HEK293T (cell line): ENCODE measurements around the gene HLF.
A peak's percentile ranks its signal among the peaks of the same experiment; 100 is the strongest.

Experiments used
- CTCF ChIA-PET: fragments of 350-600 bp; formaldehyde crosslinking; extraction: SDS; loops from one replicate; lab custom pipeline; 2021; ENCODE audit warnings: antibody characterized with exemption, inconsistent platforms; lab: Yijun Ruan, JAX
- POLR2A ChIA-PET: fragments of 350-600 bp; formaldehyde crosslinking; extraction: SDS; loops from one replicate; lab custom pipeline; 2020; ENCODE audit warnings: antibody characterized with exemption, inconsistent platforms; lab: Yijun Ruan, JAX
- DNase-seq: peaks from one replicate; pipeline ENCODE4 v3.0.0; 2012; ENCODE audit warnings: mixed read lengths; ENCODE audit errors: extremely low spot score
- ARNT ChIP-seq: fragments of 450-650 bp; IDR thresholded peaks from 2 replicates; pipeline ENCODE4 v1.6.1; 2017; ENCODE audit warnings: mild to moderate bottlenecking
- BHLHE40 ChIP-seq: fragments of 450-650 bp; IDR thresholded peaks from 2 replicates; pipeline ENCODE4 v1.6.1; 2016; ENCODE audit warnings: mild to moderate bottlenecking, moderate library complexity, borderline replicate concordance
- CTBP1 ChIP-seq: fragments of 450-650 bp; IDR thresholded peaks from 2 replicates; pipeline ENCODE4 v1.6.1; 2016; ENCODE audit warnings: borderline replicate concordance
- ELF4 ChIP-seq: fragments of 450-650 bp; IDR thresholded peaks from 2 replicates; pipeline ENCODE4 v1.6.1; 2017; ENCODE audit warnings: antibody characterized with exemption
- FOXA1 ChIP-seq: fragments of 450-650 bp; IDR thresholded peaks from 2 replicates; pipeline ENCODE4 v1.6.1; 2016; ENCODE audit warnings: mild to moderate bottlenecking
- FOXK2 ChIP-seq: fragments of 450-650 bp; IDR thresholded peaks from 2 replicates; pipeline ENCODE4 v1.6.1; 2016; ENCODE audit warnings: mild to moderate bottlenecking
- FOXM1 ChIP-seq: fragments of 450-650 bp; IDR thresholded peaks from 2 replicates; pipeline ENCODE4 v1.6.1; 2017; ENCODE audit warnings: mild to moderate bottlenecking, borderline replicate concordance
- HDGF ChIP-seq: fragments of 450-650 bp; IDR thresholded peaks from 2 replicates; pipeline ENCODE4 v1.6.1; 2017; ENCODE audit warnings: antibody characterized with exemption, borderline replicate concordance
- L3MBTL2 ChIP-seq: fragments of 450-650 bp; conservative IDR thresholded peaks from 2 replicates; pipeline ENCODE4 v1.6.1; 2016; ENCODE audit warnings: mild to moderate bottlenecking
- LEF1 ChIP-seq: fragments of 450-650 bp; IDR thresholded peaks from 2 replicates; pipeline ENCODE4 v1.6.1; 2017; ENCODE audit warnings: mild to moderate bottlenecking, borderline replicate concordance
- NFRKB ChIP-seq: fragments of 450-650 bp; IDR thresholded peaks from 2 replicates; pipeline ENCODE4 v1.6.1; 2016; ENCODE audit warnings: mild to moderate bottlenecking, moderate library complexity
- PKNOX1 ChIP-seq: fragments of 450-650 bp; IDR thresholded peaks from 2 replicates; pipeline ENCODE4 v1.6.1; 2016
- SP1 ChIP-seq: fragments of 450-650 bp; IDR thresholded peaks from 2 replicates; pipeline ENCODE4 v1.6.1; 2017
- SUZ12 ChIP-seq: fragments of 450-650 bp; IDR thresholded peaks from 2 replicates; pipeline ENCODE4 v1.6.1; 2016; ENCODE audit warnings: mild to moderate bottlenecking
- TARDBP ChIP-seq: fragments of 450-650 bp; IDR thresholded peaks from 2 replicates; pipeline ENCODE4 v1.6.1; 2016
- ZNF384 ChIP-seq: fragments of 450-650 bp; IDR thresholded peaks from 2 replicates; pipeline ENCODE4 v1.6.1; 2016

Gene HLF

GRCh38 chr17:55336426-55336825 is 71.7 kb downstream of the HLF start:
- POLR2A ChIA-PET = no interaction called here
- no peak for DNase-seq
- CTCF ChIA-PET = no interaction called here
- no peak for TF ChIP-seq TARDBP
- no peak for TF ChIP-seq FOXK2
- TF ChIP-seq L3MBTL2 = no peak
- no peak for TF ChIP-seq FOXA1
- no peak for TF ChIP-seq CTBP1

- DNase-seq = no peak
- TF ChIP-seq NFRKB (no peak), FOXM1 (no peak), SP1 (no peak), PKNOX1 (no peak), ARNT (no peak), L3MBTL2 (no peak), ZNF384 (no peak), CTBP1 (no peak), ELF4 (no peak), HDGF (no peak), LEF1 (no peak), SUZ12 (no peak)
- CTCF ChIA-PET = interaction anchor here (1.0 kb wide), 1 partner anchor 8 kb away, joined by 3 read pairs; no protein-coding TSS in a partner anchor
- POLR2A ChIA-PET = no interaction called here
Observed at GRCh38 chr17:55340176-55340575, 75.4 kb downstream of the HLF start.

GRCh38 chr17:55340686-55341085 is 75.9 kb downstream of the HLF start:
- TF ChIP-seq NFRKB = no peak
- TF ChIP-seq SP1 = no peak
- no peak for TF ChIP-seq FOXK2
- TF ChIP-seq ELF4 = no peak
- no peak for TF ChIP-seq LEF1
- TF ChIP-seq BHLHE40 = no peak
- TF ChIP-seq ARNT = no peak
- TF ChIP-seq FOXA1 = no peak
- no peak for TF ChIP-seq PKNOX1
- TF ChIP-seq FOXM1 = no peak
- TF ChIP-seq L3MBTL2 = no peak
- CTCF ChIA-PET = interaction anchor here (1.0 kb wide), 1 partner anchor 8 kb away, joined by 3 read pairs; no protein-coding TSS in a partner anchor
- DNase-seq = no peak
- POLR2A ChIA-PET = no interaction called here

GRCh38 chr17:55341432-55341831 is 76.7 kb downstream of the HLF start:
- TF ChIP-seq SP1 (no peak), ELF4 (peak; percentile 18; the same call in 1 of the 2 replicates)
- CTCF ChIA-PET = no interaction called here
- POLR2A ChIA-PET = no interaction called here
- DNase-seq = no peak

- DNase-seq = no peak
- no peak for TF ChIP-seq CTBP1
- no peak for TF ChIP-seq FOXK2
- no peak for TF ChIP-seq ZNF384
- no peak for TF ChIP-seq ARNT
- no peak for TF ChIP-seq LEF1
- TF ChIP-seq TARDBP = no peak
- no peak for TF ChIP-seq FOXM1
- no peak for TF ChIP-seq PKNOX1
- TF ChIP-seq FOXA1 = no peak
- no peak for TF ChIP-seq SP1
- no peak for TF ChIP-seq NFRKB
- TF ChIP-seq L3MBTL2 = no peak
- no peak for TF ChIP-seq ELF4
- TF ChIP-seq HDGF = no peak
- CTCF ChIA-PET = no interaction called here
- POLR2A ChIA-PET = no interaction called here
Observed at GRCh38 chr17:55342800-55343585, 78.2 kb downstream of the HLF start.

GRCh38 chr17:55343900-55344513 is 79.2 kb downstream of the HLF start:
- POLR2A ChIA-PET = no interaction called here
- CTCF ChIA-PET = interaction anchor here (1.3 kb wide), 1 partner anchor 13 kb away, joined by 3 read pairs; no protein-coding TSS in a partner anchor
- DNase-seq = no peak
- no peak for TF ChIP-seq HDGF
- no peak for TF ChIP-seq ZNF384
- no peak for TF ChIP-seq FOXK2
- TF ChIP-seq FOXA1 = no peak
- no peak for TF ChIP-seq ARNT
- TF ChIP-seq PKNOX1 = no peak
- TF ChIP-seq TARDBP = no peak
- TF ChIP-seq LEF1 = no peak
- TF ChIP-seq L3MBTL2 = no peak
- no peak for TF ChIP-seq SP1
- TF ChIP-seq ELF4 = no peak
- TF ChIP-seq NFRKB = no peak
- no peak for TF ChIP-seq FOXM1
- no peak for TF ChIP-seq CTBP1
- TF ChIP-seq BHLHE40 = no peak
- TF ChIP-seq SUZ12 = no peak
